Endothelial cell of umbilical vein (primary cell): ENCODE measurements around the gene IBSP. TPM values are rescaled to one million over a fixed set of nuclear protein-coding genes. Genes with fewer than 3 reads are reported as not detected.

Source experiments
- BruUV-seq: library from RNA; stranded (reverse); fragments of 400-500 nt; replicated peaks from 2 replicates; lab custom pipeline; 2021; lab: Mats Ljungman, UMichigan
- CTCF ChIA-PET: fragments of 300-600, 350-600 bp; sonication (Branson Sonifier 250); formaldehyde crosslinking; loops from one replicate; lab custom pipeline; 2021; ENCODE audit warnings: antibody characterized with exemption, inconsistent platforms; lab: Charles Lee
- POLR2A ChIA-PET: fragments of 300-600, 350-600 bp; sonication (Branson Sonifier 250); formaldehyde crosslinking; loops from one replicate; lab custom pipeline; 2021; ENCODE audit warnings: antibody characterized with exemption, inconsistent platforms; lab: Charles Lee
- DNase-seq: peaks from one replicate; pipeline ENCODE4 v3.0.0-alpha.2; 2011; ENCODE audit warnings: low read depth, low spot score
- FAIRE-seq: peaks from 2 replicates; lab custom pipeline; 2011; peaks lifted over from hg19 to GRCh38; lab: Jason Lieb, UNC
- H2AFZ ChIP-seq: 2 replicates; pipeline ENCODE4 v1.6.0; 2012; ENCODE audit warnings: low read depth, low read length, control low read depth, inconsistent platforms
- H3K27ac ChIP-seq: 2 replicates; pipeline ENCODE4 v1.5.1; 2011; ENCODE audit warnings: low read depth, mild to moderate bottlenecking, control low read depth, low read length, moderate library complexity; ENCODE audit not compliant: insufficient read depth
- H3K27me3 ChIP-seq, 2 experiments: 2 replicates each; pipeline versions ENCODE4 v1.6.0 to v1.6.1; 2011; ENCODE audit warnings: low read length in 2 of 2, mixed read lengths in 1 of 2; ENCODE audit not compliant: control insufficient read depth in 2 of 2, insufficient read depth in 2 of 2
- H3K36me3 ChIP-seq, 2 experiments: 2 replicates in 1 of 2; 3 replicates in 1 of 2; pipeline ENCODE4 v1.5.1; 2011; ENCODE audit warnings: low read length in 2 of 2, mild to moderate bottlenecking in 1 of 2, moderate library complexity in 1 of 2; ENCODE audit not compliant: control insufficient read depth in 2 of 2, insufficient read depth in 2 of 2; ENCODE audit errors: extremely low read depth in 1 of 2
- H3K4me1 ChIP-seq: 3 replicates; pipeline ENCODE4 v1.5.1; 2011; ENCODE audit warnings: mild to moderate bottlenecking, low read length; ENCODE audit not compliant: control insufficient read depth, insufficient read depth; ENCODE audit errors: extremely low read depth
- H3K4me2 ChIP-seq: 2 replicates; pipeline ENCODE4 v1.6.1; 2011; ENCODE audit warnings: low read length, control low read depth, mixed read lengths; ENCODE audit not compliant: insufficient read depth
- H3K4me3 ChIP-seq, 3 experiments: fragments of 200-600 bp in 1 of 3; sonication (generic), shearing (Covaris generic) in 1 of 3; replicated peaks in 1 of 3; 2 replicates each; pipeline ENCODE4 v1.5.1; 2011 to 2016; ENCODE audit warnings: control low read depth in 3 of 3, low read length in 3 of 3, mild to moderate bottlenecking in 2 of 3, inconsistent platforms in 1 of 3, low read depth in 1 of 3, moderate library complexity in 1 of 3; ENCODE audit not compliant: insufficient read depth in 1 of 3
- H3K79me2 ChIP-seq: 2 replicates; pipeline ENCODE4 v1.6.0; 2012; ENCODE audit warnings: low read length, inconsistent platforms; ENCODE audit not compliant: control insufficient read depth, insufficient read depth
- H3K9ac ChIP-seq: replicated peaks from 2 replicates; pipeline ENCODE3; 2011; ENCODE audit warnings: low read length, control low read depth; ENCODE audit not compliant: insufficient read depth; ENCODE audit errors: extremely low read depth
- H3K9me1 ChIP-seq: replicated peaks from 3 replicates; pipeline ENCODE4 v1.6.0; 2011; ENCODE audit warnings: mild to moderate bottlenecking, low read length; ENCODE audit not compliant: control insufficient read depth, insufficient read depth; ENCODE audit errors: extremely low read depth
- H3K9me3 ChIP-seq: replicated peaks from 2 replicates; pipeline ENCODE4 v1.5.1; 2012; ENCODE audit warnings: low read length, inconsistent platforms; ENCODE audit not compliant: control insufficient read depth, insufficient read depth
- H4K20me1 ChIP-seq: replicated peaks from 2 replicates; pipeline ENCODE3; 2011; ENCODE audit warnings: mild to moderate bottlenecking, low read length; ENCODE audit not compliant: control insufficient read depth, insufficient read depth; ENCODE audit errors: extremely low read depth
- CTCF ChIP-seq, 2 donors: IDR thresholded peaks; 1 replicate in 1 of 2; 2 replicates in 1 of 2; pipeline ENCODE4 v1.5.1; 2011; ENCODE audit warnings: low read length in 2 of 2, mild to moderate bottlenecking in 2 of 2, moderate library complexity in 2 of 2, control low read depth in 1 of 2, inconsistent platforms in 1 of 2, low read depth in 1 of 2; ENCODE audit not compliant: insufficient read depth in 1 of 2; ENCODE audit errors: extremely low read depth in 1 of 2
- EZH2 ChIP-seq: IDR thresholded peaks from 2 replicates; pipeline ENCODE4 v1.6.1; 2012; ENCODE audit warnings: borderline replicate concordance, low read depth, mild to moderate bottlenecking, moderate library complexity, low read length, inconsistent platforms; ENCODE audit not compliant: severe bottlenecking
- FOS ChIP-seq: IDR thresholded peaks from 2 replicates; pipeline ENCODE4 v1.6.1; 2011; ENCODE audit warnings: mild to moderate bottlenecking, low read length, moderate library complexity, borderline replicate concordance; ENCODE audit not compliant: insufficient read depth
- GATA2 ChIP-seq: IDR thresholded peaks from 2 replicates; pipeline ENCODE4 v1.7.0; 2011; ENCODE audit warnings: low read depth, mild to moderate bottlenecking, moderate library complexity, mixed read lengths, low read length; ENCODE audit not compliant: insufficient read length, insufficient read depth
- JUN ChIP-seq: IDR thresholded peaks from 2 replicates; pipeline ENCODE4 v1.6.1; 2011; ENCODE audit warnings: borderline replicate concordance, low read depth; ENCODE audit not compliant: insufficient read length, insufficient read depth
- MAX ChIP-seq: IDR thresholded peaks from 2 replicates; pipeline ENCODE4 v1.6.1; 2011; ENCODE audit not compliant: insufficient read depth, insufficient read length
- MYC ChIP-seq: IDR thresholded peaks from one replicate; pipeline ENCODE4 v1.6.1; 2011; ENCODE audit warnings: mild to moderate bottlenecking, low read depth, low read length
- POLR2A ChIP-seq: IDR thresholded peaks from 2 replicates; pipeline ENCODE4 v1.6.1; 2012; ENCODE audit warnings: low read depth, mild to moderate bottlenecking, control low read depth, low read length
- POLR2AphosphoS5 ChIP-seq: IDR thresholded peaks from 2 replicates; pipeline ENCODE4 v1.6.1; 2012; ENCODE audit warnings: low read depth, mild to moderate bottlenecking, control low read depth, low read length, moderate library complexity; ENCODE audit not compliant: insufficient read depth
- dilution Hi-C: fragments of 300-500 bp; cut with MboI; formaldehyde crosslinking; loops from one replicate; pipeline ENCODE4 v1.15.0; 2019; ENCODE audit warnings: low sequenced_read_pairs; ENCODE audit not compliant: extremely low pct_ligation_motif_present
- intact Hi-C: fragments of 100-400 bp; cut with micrococcal nuclease; formaldehyde crosslinking; loops from one replicate; pipeline ENCODE4 v1.10.0; 2022
- polyA plus RNA-seq, 4 experiments: library from polyadenylated mRNA; depleted of rRNA in 3 of 4; stranded (reverse) in 3 of 4; unstranded in 1 of 4; fragments of >200 nt; gene quantifications; 2 replicates each; pipeline versions ENCODE4 v1.2.1 to v1.2.3, GENCODE V29; 2011 to 2012; ENCODE audit warnings: missing spikeins in 1 of 4
- total RNA-seq: library from RNA; stranded (reverse); gene quantifications from 2 replicates; pipeline ENCODE4 v1.2.3, GENCODE V29; 2021

Gene IBSP
- total and polyA plus RNA-seq, 2 donors (not counting 3 experiments of a cell fraction or from before 2014, with no cell fraction given): not detected

- no TSS peak for BruUV-seq
- no peak for DNase-seq
- H3K27me3 ChIP-seq: peaks cover 0 to 4% of the 10 kb centered on the region in 2 experiments
- intact Hi-C loops: no loop called here
- TF ChIP-seq MAX (no peak), POLR2A (no peak), FOS (no peak), POLR2AphosphoS5 (no peak), EZH2 (no peak), CTCF (IDR thresholded peaks at IDR 0.05; ENCODE audit: extremely low read depth in 1 of 2, insufficient read depth in 1 of 2, low read depth in 1 of 2, low read length in 2 of 2) (no peak), MYC (no peak), JUN (no peak), GATA2 (no peak)
- ChIA-PET POLR2A (no interaction called here), CTCF (interaction anchor here (0.9 to 2.2 kb wide), 3 partner anchors 16 to 279 kb away, joined by 3 to 10 read pairs (median 4); no protein-coding TSS in a partner anchor)
- no peak overlapping the region for H3K4me2 ChIP-seq
- no peaks in the 10 kb centered on the region for H3K4me1 ChIP-seq
- H3K9me1 ChIP-seq: no peaks in the 10 kb centered on the region
- dilution Hi-C loops: no loop called here
- H3K9ac ChIP-seq: no peak overlapping the region
- H2AFZ ChIP-seq: no peak overlapping the region
- H4K20me1 ChIP-seq: no peaks in the 10 kb centered on the region
- no peaks in the 10 kb centered on the region for H3K36me3 ChIP-seq
- H3K4me3 ChIP-seq: no peak overlapping the region
- no peak overlapping the region for H3K27ac ChIP-seq
- H3K9me3 ChIP-seq: no peaks in the 10 kb centered on the region
- no peaks in the 10 kb centered on the region for H3K79me2 ChIP-seq
- no peak for FAIRE-seq
Measured at GRCh38 chr4:87823200-87823599, 23.8 kb downstream of the IBSP start.
